Measurements from ENCODE around the gene OR10T2.

DNA sequence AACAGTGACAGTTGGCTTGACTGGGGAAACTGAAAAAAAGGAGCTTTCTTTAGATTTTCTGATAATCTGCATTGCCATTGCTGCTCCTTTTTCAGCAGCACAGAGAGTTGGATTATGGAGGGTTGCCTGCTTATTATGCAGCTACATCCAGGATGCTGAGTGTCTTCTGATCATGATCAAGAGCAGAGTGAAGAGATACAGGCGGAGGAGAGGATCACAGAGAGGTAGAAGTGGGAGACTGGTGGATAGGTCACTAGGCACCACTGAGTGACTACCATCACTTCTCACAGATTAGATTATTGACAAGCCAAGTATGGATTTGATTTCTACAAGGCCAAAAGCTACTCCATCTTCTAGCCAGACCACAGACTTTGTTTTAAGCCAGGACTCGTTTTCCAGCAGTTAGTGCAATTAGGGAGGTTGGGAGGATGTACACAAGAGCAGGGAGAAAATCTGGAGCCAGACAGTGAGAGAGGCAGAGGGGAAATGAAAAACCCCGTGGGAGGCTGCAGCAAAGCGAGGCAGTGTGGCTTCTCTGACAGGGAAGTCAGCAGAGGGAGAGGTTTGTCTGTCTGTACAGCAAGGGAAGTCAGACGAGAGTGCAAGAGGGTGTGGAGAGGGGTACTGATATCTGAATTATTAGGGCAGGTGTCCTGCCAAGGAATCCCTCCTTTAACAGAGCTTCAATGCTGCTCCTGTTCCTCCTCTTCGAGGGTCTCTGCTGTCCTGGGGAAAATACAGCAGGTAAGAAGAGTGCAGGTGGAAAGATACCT is 45.8 kb downstream of the OR10T2 start, which contains the start of gene CD1E:
- TF ChIP-seq, protein P1, sequence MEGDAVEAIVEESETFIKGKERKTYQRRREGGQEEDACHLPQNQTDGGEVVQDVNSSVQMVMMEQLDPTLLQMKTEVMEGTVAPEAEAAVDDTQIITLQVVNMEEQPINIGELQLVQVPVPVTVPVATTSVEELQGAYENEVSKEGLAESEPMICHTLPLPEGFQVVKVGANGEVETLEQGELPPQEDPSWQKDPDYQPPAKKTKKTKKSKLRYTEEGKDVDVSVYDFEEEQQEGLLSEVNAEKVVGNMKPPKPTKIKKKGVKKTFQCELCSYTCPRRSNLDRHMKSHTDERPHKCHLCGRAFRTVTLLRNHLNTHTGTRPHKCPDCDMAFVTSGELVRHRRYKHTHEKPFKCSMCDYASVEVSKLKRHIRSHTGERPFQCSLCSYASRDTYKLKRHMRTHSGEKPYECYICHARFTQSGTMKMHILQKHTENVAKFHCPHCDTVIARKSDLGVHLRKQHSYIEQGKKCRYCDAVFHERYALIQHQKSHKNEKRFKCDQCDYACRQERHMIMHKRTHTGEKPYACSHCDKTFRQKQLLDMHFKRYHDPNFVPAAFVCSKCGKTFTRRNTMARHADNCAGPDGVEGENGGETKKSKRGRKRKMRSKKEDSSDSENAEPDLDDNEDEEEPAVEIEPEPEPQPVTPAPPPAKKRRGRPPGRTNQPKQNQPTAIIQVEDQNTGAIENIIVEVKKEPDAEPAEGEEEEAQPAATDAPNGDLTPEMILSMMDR (IDR thresholded peaks at IDR 0.05; ENCODE audit: insufficient read depth, low read length) = no peak
- TF ChIP-seq GABPA (IDR thresholded peaks at IDR 0.05; ENCODE audit: low read depth) = no peak
- TF ChIP-seq, protein P2, sequence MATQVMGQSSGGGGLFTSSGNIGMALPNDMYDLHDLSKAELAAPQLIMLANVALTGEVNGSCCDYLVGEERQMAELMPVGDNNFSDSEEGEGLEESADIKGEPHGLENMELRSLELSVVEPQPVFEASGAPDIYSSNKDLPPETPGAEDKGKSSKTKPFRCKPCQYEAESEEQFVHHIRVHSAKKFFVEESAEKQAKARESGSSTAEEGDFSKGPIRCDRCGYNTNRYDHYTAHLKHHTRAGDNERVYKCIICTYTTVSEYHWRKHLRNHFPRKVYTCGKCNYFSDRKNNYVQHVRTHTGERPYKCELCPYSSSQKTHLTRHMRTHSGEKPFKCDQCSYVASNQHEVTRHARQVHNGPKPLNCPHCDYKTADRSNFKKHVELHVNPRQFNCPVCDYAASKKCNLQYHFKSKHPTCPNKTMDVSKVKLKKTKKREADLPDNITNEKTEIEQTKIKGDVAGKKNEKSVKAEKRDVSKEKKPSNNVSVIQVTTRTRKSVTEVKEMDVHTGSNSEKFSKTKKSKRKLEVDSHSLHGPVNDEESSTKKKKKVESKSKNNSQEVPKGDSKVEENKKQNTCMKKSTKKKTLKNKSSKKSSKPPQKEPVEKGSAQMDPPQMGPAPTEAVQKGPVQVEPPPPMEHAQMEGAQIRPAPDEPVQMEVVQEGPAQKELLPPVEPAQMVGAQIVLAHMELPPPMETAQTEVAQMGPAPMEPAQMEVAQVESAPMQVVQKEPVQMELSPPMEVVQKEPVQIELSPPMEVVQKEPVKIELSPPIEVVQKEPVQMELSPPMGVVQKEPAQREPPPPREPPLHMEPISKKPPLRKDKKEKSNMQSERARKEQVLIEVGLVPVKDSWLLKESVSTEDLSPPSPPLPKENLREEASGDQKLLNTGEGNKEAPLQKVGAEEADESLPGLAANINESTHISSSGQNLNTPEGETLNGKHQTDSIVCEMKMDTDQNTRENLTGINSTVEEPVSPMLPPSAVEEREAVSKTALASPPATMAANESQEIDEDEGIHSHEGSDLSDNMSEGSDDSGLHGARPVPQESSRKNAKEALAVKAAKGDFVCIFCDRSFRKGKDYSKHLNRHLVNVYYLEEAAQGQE (IDR thresholded peaks at IDR 0.05; ENCODE audit: insufficient replicate concordance, low read depth) = no peak

Measured in HL-60 (cell line).